HG03457 (cell line): Measurements from ENCODE around the gene INSR.
"Not testable (repeated sequence)": the region's sequence is repeated elsewhere in the genome, so short reads cannot be mapped to it uniquely, and the experiment has no call there.

ENCODE experiments used
- ATAC-seq: cut with Tn5 transposase; IDR thresholded peaks from one replicate; pipeline ENCODE4 v1.9.1; 2021; ENCODE audit warnings: moderate number of reproducible peaks; ENCODE audit not compliant: unreplicated experiment

INSR gene

GRCh38 chr19:7258041-7258839 is 36.0 kb downstream of the INSR start:
- no peak for ATAC-seq

- ATAC-seq: no peak
Observed at GRCh38 chr19:7257148-7258040, 36.8 kb downstream of the INSR start.

- no peak for ATAC-seq
Observed at GRCh38 chr19:7255631-7256030, 38.6 kb downstream of the INSR start.

- no peak for ATAC-seq
Observed at GRCh38 chr19:7255119-7255518, 39.1 kb downstream of the INSR start.

GRCh38 chr19:7254590-7254989 is 39.6 kb downstream of the INSR start:
- ATAC-seq: no peak

- no peak for ATAC-seq
Observed at GRCh38 chr19:7252364-7252763, 41.9 kb downstream of the INSR start.

- ATAC-seq: no peak
Observed at GRCh38 chr19:7251494-7251893, 42.7 kb downstream of the INSR start.

GRCh38 chr19:7250951-7251350 is 43.3 kb downstream of the INSR start:
- ATAC-seq: no peak

GRCh38 chr19:7250057-7250596 is 44.1 kb downstream of the INSR start:
- no peak for ATAC-seq

GRCh38 chr19:7247155-7247554 is 47.1 kb downstream of the INSR start:
- no peak for ATAC-seq

GRCh38 chr19:7246601-7247000 is 47.6 kb downstream of the INSR start:
- no peak for ATAC-seq

- no peak for ATAC-seq
Observed at GRCh38 chr19:7242601-7243258, 51.5 kb downstream of the INSR start.

GRCh38 chr19:7238051-7238450 is 56.2 kb downstream of the INSR start:
- ATAC-seq: no peak

GRCh38 chr19:7236153-7236552 is 58.1 kb downstream of the INSR start:
- no peak for ATAC-seq

GRCh38 chr19:7230826-7231225 is 63.4 kb downstream of the INSR start:
- ATAC-seq: no peak

GRCh38 chr19:7229735-7230134 is 64.5 kb downstream of the INSR start:
- no peak for ATAC-seq

GRCh38 chr19:7228935-7229541 is 65.2 kb downstream of the INSR start:
- no peak for ATAC-seq

GRCh38 chr19:7227735-7228134 is 66.5 kb downstream of the INSR start:
- no peak for ATAC-seq

GRCh38 chr19:7227149-7227548 is 67.1 kb downstream of the INSR start:
- ATAC-seq: not testable (repeated sequence)

- no peak for ATAC-seq
Observed at GRCh38 chr19:7226739-7227138, 67.5 kb downstream of the INSR start.

GRCh38 chr19:7225741-7226140 is 68.5 kb downstream of the INSR start:
- no peak for ATAC-seq
